C4-2B (cell line): ENCODE results near the gene ARHGAP45.

Experiments
- ZFX ChIP-seq: fragments of 450-650 bp; IDR thresholded peaks from 2 replicates; pipeline ENCODE4 v1.6.1; 2017
- TF ChIP-seq, protein P1 (sequence below): fragments of 450-650 bp; conservative IDR thresholded peaks from 2 replicates; pipeline ENCODE4 v1.5.1; 2017; ENCODE audit warnings: mild to moderate bottlenecking

DNA sequence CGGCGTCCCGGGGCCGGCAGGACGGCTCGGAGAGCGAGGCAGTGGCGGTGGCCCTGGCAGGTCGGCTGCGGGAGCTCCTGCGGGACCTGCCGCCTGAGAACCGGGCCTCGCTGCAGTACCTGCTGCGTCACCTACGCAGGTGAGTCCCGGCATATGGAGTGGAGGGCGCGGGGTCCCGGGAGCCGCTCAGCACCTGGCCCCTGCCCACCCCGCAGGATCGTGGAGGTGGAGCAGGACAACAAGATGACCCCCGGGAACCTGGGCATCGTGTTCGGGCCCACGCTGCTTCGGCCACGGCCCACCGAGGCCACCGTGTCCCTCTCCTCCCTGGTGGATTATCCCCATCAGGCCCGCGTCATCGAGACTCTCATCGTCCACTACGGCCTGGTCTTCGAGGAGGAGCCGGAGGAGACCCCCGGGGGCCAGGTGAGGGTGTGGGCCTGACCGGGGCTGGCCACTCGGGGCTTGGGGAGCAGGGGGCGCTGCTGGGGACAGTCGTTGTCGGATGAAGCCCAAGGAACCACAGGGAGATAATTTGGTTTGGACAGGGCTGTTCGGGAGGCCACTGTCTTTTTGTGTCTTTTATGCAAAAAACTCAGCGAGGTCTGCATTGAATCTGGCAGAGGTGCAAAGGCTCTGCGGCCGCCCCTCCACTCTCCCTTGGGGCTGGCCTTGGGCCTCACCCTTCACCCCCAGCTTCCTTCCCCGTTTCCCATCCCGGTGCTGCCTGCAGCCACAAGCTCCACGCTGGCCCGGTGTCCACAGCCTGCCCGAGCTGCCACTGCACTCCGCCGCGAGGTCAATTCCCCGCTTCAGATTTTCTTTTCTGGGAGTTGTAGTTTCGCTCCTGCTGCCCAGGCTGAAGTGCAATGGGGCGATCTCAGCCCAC is 16.2 kb downstream of the ARHGAP45 start:
- TF ChIP-seq, protein P1, sequence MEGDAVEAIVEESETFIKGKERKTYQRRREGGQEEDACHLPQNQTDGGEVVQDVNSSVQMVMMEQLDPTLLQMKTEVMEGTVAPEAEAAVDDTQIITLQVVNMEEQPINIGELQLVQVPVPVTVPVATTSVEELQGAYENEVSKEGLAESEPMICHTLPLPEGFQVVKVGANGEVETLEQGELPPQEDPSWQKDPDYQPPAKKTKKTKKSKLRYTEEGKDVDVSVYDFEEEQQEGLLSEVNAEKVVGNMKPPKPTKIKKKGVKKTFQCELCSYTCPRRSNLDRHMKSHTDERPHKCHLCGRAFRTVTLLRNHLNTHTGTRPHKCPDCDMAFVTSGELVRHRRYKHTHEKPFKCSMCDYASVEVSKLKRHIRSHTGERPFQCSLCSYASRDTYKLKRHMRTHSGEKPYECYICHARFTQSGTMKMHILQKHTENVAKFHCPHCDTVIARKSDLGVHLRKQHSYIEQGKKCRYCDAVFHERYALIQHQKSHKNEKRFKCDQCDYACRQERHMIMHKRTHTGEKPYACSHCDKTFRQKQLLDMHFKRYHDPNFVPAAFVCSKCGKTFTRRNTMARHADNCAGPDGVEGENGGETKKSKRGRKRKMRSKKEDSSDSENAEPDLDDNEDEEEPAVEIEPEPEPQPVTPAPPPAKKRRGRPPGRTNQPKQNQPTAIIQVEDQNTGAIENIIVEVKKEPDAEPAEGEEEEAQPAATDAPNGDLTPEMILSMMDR: no peak
- TF ChIP-seq ZFX: peak; percentile 57; the same call in 1 of the 2 replicates
